ENCODE data around the gene RALGAPA1. TPM values are rescaled to one million over a fixed set of nuclear protein-coding genes. Genes with fewer than 3 reads are reported as not detected.

Gene RALGAPA1
- total and polyA plus RNA-seq, 5 experiments from 2014 or later = 15.3 to 74.2 (median 25.9) TPM

GRCh38 chr14:35504260-35504659 lies 304.8 kb downstream of the RALGAPA1 start:
- peaks cover 10 to 24% (median 18%) of the 10 kb centered on the region in 5 donors for H3K27me3 Mint-ChIP-seq
- peaks cover 0 to 11% (median 0%) of the 10 kb centered on the region in 9 donors for H3K9me3 Mint-ChIP-seq
- peaks cover under 1 to 8% (median 4%) of the 10 kb centered on the region in 3 donors for H3K36me3 Mint-ChIP-seq
- ATAC-seq (no peak), DNase-seq (no peak)
- no peak overlapping the region for H3K4me3 Mint-ChIP-seq
- POLR2A ChIA-PET = no interaction called here
- H3K27ac Mint-ChIP-seq = no peak overlapping the region
- H3K4me1 Mint-ChIP-seq = no peaks in the 10 kb centered on the region

DNA sequence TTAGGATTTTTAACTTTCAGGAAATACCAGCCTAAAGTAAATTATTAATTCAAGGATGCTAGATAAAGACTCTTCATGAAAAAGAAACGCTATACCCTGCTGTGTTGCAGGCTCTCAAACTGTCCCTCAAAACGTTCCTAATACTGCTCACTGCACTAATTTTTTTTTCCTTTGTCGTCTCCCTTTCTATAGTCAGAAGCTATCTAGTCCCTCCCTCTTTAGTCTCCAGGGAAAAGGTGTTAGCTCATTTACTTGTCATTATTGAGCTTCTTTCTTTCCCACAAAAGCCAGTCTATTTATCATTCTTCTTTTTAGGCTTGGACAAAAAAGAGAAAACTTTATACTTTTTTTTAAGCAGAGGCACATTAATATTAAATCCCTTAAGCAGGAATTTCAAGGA lies 305.4 kb downstream of the RALGAPA1 start:
- POLR2A ChIA-PET = no interaction called here
- ATAC-seq (no peak), DNase-seq (no peak)
- H3K27me3 Mint-ChIP-seq = peaks cover 15 to 25% (median 24%) of the 10 kb centered on the region in 5 donors
- no peak overlapping the region for H3K27ac Mint-ChIP-seq
- no peaks in the 10 kb centered on the region for H3K4me1 Mint-ChIP-seq
- peaks cover 0 to 17% (median 0%) of the 10 kb centered on the region in 9 donors for H3K9me3 Mint-ChIP-seq
- peaks cover 3 to 8% (median 4%) of the 10 kb centered on the region in 3 donors for H3K36me3 Mint-ChIP-seq
- no peak overlapping the region for H3K4me3 Mint-ChIP-seq

GRCh38 chr14:35499180-35499579 lies 309.9 kb downstream of the RALGAPA1 start:
- Mint-ChIP-seq H3K36me3 (peaks cover 3 to 24% (median 4%) of the 10 kb centered on the region in 3 donors), H3K4me3 (no peak overlapping the region), H3K4me1 (no peaks in the 10 kb centered on the region), H3K27ac (no peak overlapping the region), H3K9me3 (peaks cover 0 to 31% (median 7%) of the 10 kb centered on the region in 9 donors), H3K27me3 (peaks cover 25 to 62% (median 41%) of the 10 kb centered on the region in 5 donors)
- DNase-seq = no peak
- ATAC-seq = no peak
- POLR2A ChIA-PET = no interaction called here

DNA sequence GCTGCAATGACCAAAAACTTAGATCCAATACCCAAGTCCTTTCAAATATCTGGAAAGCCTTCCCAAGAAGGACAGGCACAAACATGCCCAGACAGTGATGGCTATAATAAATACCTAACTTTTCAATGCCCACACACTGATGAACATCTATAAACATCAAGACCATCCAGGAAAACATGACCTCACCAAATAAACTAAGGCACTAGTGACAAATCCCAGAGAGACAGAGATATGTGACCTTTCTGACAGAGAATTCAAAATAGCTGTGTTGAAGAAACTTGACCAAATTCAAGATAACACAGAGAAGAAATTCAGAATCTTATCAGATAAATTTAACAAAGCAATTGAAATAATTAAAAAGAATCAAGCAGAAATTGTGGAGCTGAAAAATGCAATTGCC lies 313.8 kb downstream of the RALGAPA1 start:
- Mint-ChIP-seq H3K4me3 (no peak overlapping the region), H3K27ac (no peak overlapping the region), H3K27me3 (peaks cover 28 to 57% (median 41%) of the 10 kb centered on the region in 5 donors), H3K36me3 (peaks cover 11 to 48% (median 16%) of the 10 kb centered on the region in 3 donors), H3K9me3 (peaks cover 0 to 63% (median 24%) of the 10 kb centered on the region in 9 donors), H3K4me1 (no peaks in the 10 kb centered on the region)
- no peak for ATAC-seq
- POLR2A ChIA-PET = no interaction called here
- DNase-seq = no peak

DNA sequence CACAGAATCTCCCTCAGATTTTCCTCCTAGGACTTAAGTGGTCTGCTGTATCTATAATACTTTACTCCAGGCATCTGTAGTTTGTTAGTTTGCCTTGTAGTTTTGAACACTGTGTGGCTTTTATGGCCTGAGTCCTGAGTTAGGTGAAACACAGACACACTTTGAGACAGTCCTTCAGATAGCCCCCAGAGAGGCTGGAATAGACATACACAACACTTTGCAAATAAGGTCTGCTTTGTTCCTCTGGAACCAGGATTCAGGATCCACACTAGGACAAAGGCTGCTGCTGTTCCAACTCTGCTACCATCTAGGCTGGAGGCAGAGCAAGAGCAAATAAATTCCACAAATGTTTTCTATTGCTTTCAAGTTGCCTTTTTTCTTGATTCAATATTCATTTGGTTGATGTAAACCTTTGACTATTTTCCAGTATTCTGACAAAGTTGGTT lies 316.5 kb downstream of the RALGAPA1 start:
- Mint-ChIP-seq H3K36me3 (peaks cover 7 to 41% (median 12%) of the 10 kb centered on the region in 3 donors), H3K4me3 (no peak overlapping the region), H3K9me3 (peaks cover 0 to 41% (median 24%) of the 10 kb centered on the region in 9 donors), H3K4me1 (no peaks in the 10 kb centered on the region), H3K27ac (no peak overlapping the region), H3K27me3 (peaks cover 18 to 39% (median 24%) of the 10 kb centered on the region in 5 donors)
- DNase-seq = no peak
- POLR2A ChIA-PET = no interaction called here
- no peak for ATAC-seq

Other genes with a start within 250 kb of the RALGAPA1 start
- 1 to 10 TPM; 6.2 to 6.9 TPM for gene BRMS1L, start 17.0 kb upstream of the RALGAPA1 start, total RNA-seq
- 1 to 10 TPM; 1.8 to 3.6 (median 2.7) TPM for gene BRMS1L, start 17.0 kb upstream of the RALGAPA1 start, polyA plus RNA-seq